Chondrocyte (in vitro differentiated cells): Measurements from ENCODE around the gene DCST1. TPM values are rescaled to one million over a fixed set of nuclear protein-coding genes. Genes with fewer than 3 reads are reported as not detected.

Source experiments
- DNase-seq: peaks from one replicate; pipeline ENCODE4 v3.0.0; 2021; ENCODE audit warnings: mixed read lengths, low spot score
- H3K27ac Mint-ChIP-seq: one replicate; pipeline ENCODE4 v1.8.0; 2021; ENCODE audit warnings: mild to moderate bottlenecking, moderate library complexity, mixed read lengths; ENCODE audit not compliant: unreplicated experiment
- H3K27me3 Mint-ChIP-seq: 2 replicates; pipeline ENCODE4 v1.8.0; 2021; ENCODE audit warnings: low read depth, mixed read lengths
- H3K36me3 Mint-ChIP-seq: 2 replicates; pipeline ENCODE4 v1.8.0; 2021; ENCODE audit warnings: low read depth, mixed read lengths
- H3K4me1 Mint-ChIP-seq: 2 replicates; pipeline ENCODE4 v1.8.0; 2021; ENCODE audit warnings: low read depth, mild to moderate bottlenecking, mixed read lengths
- H3K4me3 Mint-ChIP-seq: one replicate; pipeline ENCODE4 v1.8.0; 2021; ENCODE audit warnings: mild to moderate bottlenecking, moderate library complexity, mixed read lengths; ENCODE audit not compliant: unreplicated experiment
- H3K9me3 Mint-ChIP-seq: 2 replicates; pipeline ENCODE4 v1.8.0; 2021; ENCODE audit warnings: low read depth, mixed read lengths
- CTCF ChIP-seq: fragments of 200-600 bp; sonication (generic); IDR thresholded peaks from 2 replicates; pipeline ENCODE4 v1.5.0; 2021; ENCODE audit warnings: antibody characterized with exemption, mild to moderate bottlenecking, moderate library complexity
- total RNA-seq: library from RNA; stranded (reverse); gene quantifications from 3 replicates; pipeline ENCODE4 v1.2.1, GENCODE V29; 2021

DCST1 gene
- total RNA-seq, 1 donor from 2014 or later = not detected

- H3K9me3 Mint-ChIP-seq = no peaks in the 10 kb centered on the region
- peaks cover 4% of the 10 kb centered on the region for H3K4me1 Mint-ChIP-seq
- no peak for DNase-seq
- H3K27ac Mint-ChIP-seq = no peak overlapping the region
- no peak overlapping the region for H3K4me3 Mint-ChIP-seq
- no peaks in the 10 kb centered on the region for H3K36me3 Mint-ChIP-seq
- TF ChIP-seq CTCF = no peak
- H3K27me3 Mint-ChIP-seq = no peaks in the 10 kb centered on the region
These were observed 7.5 kb upstream of the DCST1 start for GRCh38 chr1:155026154-155026553.

- no peaks in the 10 kb centered on the region for H3K9me3 Mint-ChIP-seq
- H3K4me1 Mint-ChIP-seq = peaks cover 4% of the 10 kb centered on the region
- no peak overlapping the region for H3K4me3 Mint-ChIP-seq
- H3K36me3 Mint-ChIP-seq = no peaks in the 10 kb centered on the region
- H3K27me3 Mint-ChIP-seq = no peaks in the 10 kb centered on the region
- no peak for DNase-seq
- H3K27ac Mint-ChIP-seq = no peak overlapping the region
- no peak for TF ChIP-seq CTCF
These were observed 7.0 kb upstream of the DCST1 start for GRCh38 chr1:155026588-155026987.

GRCh38 chr1:155029513-155030242 lies 3.9 kb upstream of the DCST1 start:
- TF ChIP-seq CTCF = no peak
- DNase-seq = no peak
- Mint-ChIP-seq H3K27me3 (no peaks in the 10 kb centered on the region), H3K9me3 (no peaks in the 10 kb centered on the region), H3K27ac (no peak overlapping the region), H3K36me3 (no peaks in the 10 kb centered on the region), H3K4me1 (no peaks in the 10 kb centered on the region), H3K4me3 (no peak overlapping the region)

- TF ChIP-seq CTCF = no peak
- H3K4me3 Mint-ChIP-seq = no peak overlapping the region
- H3K27ac Mint-ChIP-seq = no peak overlapping the region
- H3K9me3 Mint-ChIP-seq = no peaks in the 10 kb centered on the region
- H3K36me3 Mint-ChIP-seq = no peaks in the 10 kb centered on the region
- no peaks in the 10 kb centered on the region for H3K4me1 Mint-ChIP-seq
- no peaks in the 10 kb centered on the region for H3K27me3 Mint-ChIP-seq
- DNase-seq = no peak
These were observed 3.3 kb upstream of the DCST1 start for GRCh38 chr1:155030243-155030795.

- Mint-ChIP-seq H3K4me3 (no peak overlapping the region), H3K9me3 (no peaks in the 10 kb centered on the region), H3K27me3 (no peaks in the 10 kb centered on the region), H3K27ac (no peak overlapping the region), H3K4me1 (no peaks in the 10 kb centered on the region), H3K36me3 (no peaks in the 10 kb centered on the region)
- DNase-seq = no peak
- TF ChIP-seq CTCF = no peak
These were observed 2.7 kb upstream of the DCST1 start for GRCh38 chr1:155030899-155031298.
